Pancreas (tissue), 10 donors: ENCODE results near the gene SDK1. TPM values are rescaled to one million over a fixed set of nuclear protein-coding genes. Genes with fewer than 3 reads are reported as not detected.
A peak's percentile ranks its signal among the peaks of the same experiment; 100 is the strongest.

ENCODE experiments used
- ATAC-seq, 4 donors: fragments of 200-7000 bp; cut with Tn5 transposase; one replicate each; pipeline versions ENCODE4 v1.8.0 to v1.9.1; 2020; ENCODE audit warnings: mild to moderate bottlenecking in 4 of 4, moderate library complexity in 4 of 4
- DNase-seq, 6 donors: peaks; one replicate each; pipeline ENCODE4 v3.0.0-alpha.2; 2020
- FAIRE-seq: peaks from 2 replicates; lab custom pipeline; 2012; peaks lifted over from hg19 to GRCh38; lab: Jason Lieb, UNC
- H3K27ac ChIP-seq, 4 donors: fragments of 200-600 bp; sonication (generic); 1 replicate in 3 of 4; 2 replicates in 1 of 4; pipeline versions ENCODE4 v1.5.0 to v1.8.0; 2020
- H3K27me3 ChIP-seq, 4 donors: fragments of 200-600 bp; one replicate each; pipeline ENCODE4 v1.8.0; 2021
- H3K36me3 ChIP-seq, 3 donors: fragments of 200-600 bp; sonication (generic) in 1 of 3; one replicate each; pipeline versions ENCODE4 v1.5.0 to v1.8.0; 2020 to 2021
- H3K4me1 ChIP-seq, 3 donors: fragments of 200-600 bp; one replicate each; pipeline ENCODE4 v1.8.0; 2021
- H3K4me3 ChIP-seq, 4 donors: fragments of 200-600 bp; sonication (generic) in 2 of 4; one replicate each; pipeline versions ENCODE4 v1.5.0 to v1.8.0; 2020 to 2021
- H3K9me3 ChIP-seq, 4 donors: fragments of 200-600 bp; one replicate each; pipeline ENCODE4 v1.8.0; 2021
- whole genome bisulfite sequencing, 2 donors: extraction: QIAGEN DNeasy Blood & Tissue Kit; methylation state at CpG; one replicate each; pipeline ENCODE4 v1.1.7; 2013; 5-methylcytosine and 5-hydroxymethylcytosine counted together
- intact Hi-C, 3 donors: fragments of 100-400 bp; cut with DNase I; formaldehyde crosslinking; loops; one replicate each; pipeline versions ENCODE4 v1.11.1 to v1.14.2; 2022
- polyA plus RNA-seq, 2 donors: library from polyadenylated mRNA; stranded (reverse); fragments of 200-250 nt; gene quantifications; one replicate each; pipeline ENCODE4 v1.2.3, GENCODE V29; 2013
- total RNA-seq, 6 donors: library from RNA; stranded (reverse); fragmentation: NEBNext Ultra II Directional in 4 of 6; extraction: Animal tissue kit (Norgen Biotek cat#: 25700) in 4 of 6; gene quantifications; one replicate each; pipeline versions ENCODE4 v1.2.1 to v1.2.4, GENCODE V29; 2021 to 2023
- TF ChIP-seq, protein P1 (sequence below), 4 donors: fragments of 200-600 bp; sonication (generic) in 3 of 4; IDR thresholded peaks; one replicate each; pipeline versions ENCODE4 v1.5.0 to v1.8.0; 2021; ENCODE audit warnings: antibody characterized with exemption in 4 of 4
- donor health status: healthy with polysubstance abuse.
- donor health status: DM: no; HTN: no; CAD: no; lungs with moderate emphysema.
- donor health status: DM: no; HTN: no; CAD: no.
- donor health status: control.
- donor health status: control.
- donor health status: Bipolar disorder and iron deficiency.
- donor health status: DM: yes; HTN: yes; CAD: no.
- donor health status: DM: no; HTN: no; CAD: no.
- donor health status: DM: no; HTN: no; CAD: no.
- donor health status: DM: yes; HTN: yes; CAD: no.

Gene SDK1
- total and polyA plus RNA-seq, 8 donors, result 10.8 to 30.8 (median 19.8) TPM

DNA sequence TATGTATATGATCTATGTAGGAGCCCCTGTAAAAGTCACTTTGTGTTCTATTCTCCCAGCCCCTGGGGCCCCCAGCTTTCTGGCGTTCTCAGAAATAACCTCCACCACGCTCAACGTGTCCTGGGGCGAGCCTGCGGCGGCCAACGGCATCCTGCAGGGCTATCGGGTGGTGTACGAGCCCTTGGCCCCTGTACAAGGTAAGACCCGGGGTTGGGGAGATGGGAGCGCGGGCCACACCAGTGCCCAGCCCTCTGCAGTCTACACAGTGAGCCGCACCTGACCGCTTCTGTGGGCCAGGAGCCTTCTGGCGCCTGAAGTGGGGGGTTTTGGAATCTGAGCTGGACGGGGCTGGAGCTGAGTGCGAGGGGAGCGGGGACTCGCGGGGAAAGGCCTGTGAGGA is 908.9 kb downstream of the SDK1 start:
- TF ChIP-seq, protein P1, sequence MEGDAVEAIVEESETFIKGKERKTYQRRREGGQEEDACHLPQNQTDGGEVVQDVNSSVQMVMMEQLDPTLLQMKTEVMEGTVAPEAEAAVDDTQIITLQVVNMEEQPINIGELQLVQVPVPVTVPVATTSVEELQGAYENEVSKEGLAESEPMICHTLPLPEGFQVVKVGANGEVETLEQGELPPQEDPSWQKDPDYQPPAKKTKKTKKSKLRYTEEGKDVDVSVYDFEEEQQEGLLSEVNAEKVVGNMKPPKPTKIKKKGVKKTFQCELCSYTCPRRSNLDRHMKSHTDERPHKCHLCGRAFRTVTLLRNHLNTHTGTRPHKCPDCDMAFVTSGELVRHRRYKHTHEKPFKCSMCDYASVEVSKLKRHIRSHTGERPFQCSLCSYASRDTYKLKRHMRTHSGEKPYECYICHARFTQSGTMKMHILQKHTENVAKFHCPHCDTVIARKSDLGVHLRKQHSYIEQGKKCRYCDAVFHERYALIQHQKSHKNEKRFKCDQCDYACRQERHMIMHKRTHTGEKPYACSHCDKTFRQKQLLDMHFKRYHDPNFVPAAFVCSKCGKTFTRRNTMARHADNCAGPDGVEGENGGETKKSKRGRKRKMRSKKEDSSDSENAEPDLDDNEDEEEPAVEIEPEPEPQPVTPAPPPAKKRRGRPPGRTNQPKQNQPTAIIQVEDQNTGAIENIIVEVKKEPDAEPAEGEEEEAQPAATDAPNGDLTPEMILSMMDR (IDR thresholded peaks at IDR 0.05), result no peak
- no peak for ATAC-seq
- peak in 1 of 6 donors; percentile 33 for DNase-seq
- no peaks in the 10 kb centered on the region for H3K27me3 ChIP-seq
- H3K4me3 ChIP-seq, result no peak overlapping the region
- intact Hi-C loops, result no loop called here
- H3K27ac ChIP-seq, result no peak overlapping the region
- no peaks in the 10 kb centered on the region for H3K4me1 ChIP-seq
- no peaks in the 10 kb centered on the region for H3K36me3 ChIP-seq
- FAIRE-seq, result no peak
- 95 to 98% methylated on average over 20 of the region's 20 CpGs for WGBS, 2 donors
- no peaks in the 10 kb centered on the region for H3K9me3 ChIP-seq

DNA sequence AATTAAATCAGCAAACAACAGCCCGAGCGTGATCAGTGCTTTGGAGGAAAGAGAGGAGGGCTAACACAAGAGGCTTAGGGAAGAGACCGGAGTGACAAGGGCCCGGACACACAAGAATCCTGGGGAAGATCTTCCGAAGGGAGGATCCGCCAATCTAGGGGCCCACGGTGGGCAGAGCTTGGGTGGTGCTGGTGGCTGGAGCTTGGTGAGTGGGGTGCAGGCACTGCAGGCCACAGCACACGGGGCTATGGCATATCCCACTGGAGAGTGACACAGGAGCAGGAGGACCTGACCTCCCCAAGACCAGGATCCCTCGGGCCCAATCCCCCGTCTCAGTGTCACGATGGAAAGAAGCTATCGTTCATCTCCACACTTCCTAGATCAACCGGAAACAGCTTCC is 909.8 kb downstream of the SDK1 start:
- no peaks in the 10 kb centered on the region for H3K36me3 ChIP-seq
- H3K4me3 ChIP-seq, result no peak overlapping the region
- no peak overlapping the region for H3K27ac ChIP-seq
- H3K9me3 ChIP-seq, result no peaks in the 10 kb centered on the region
- no peak for FAIRE-seq
- ATAC-seq, result no peak
- DNase-seq, result peak in 1 of 6 donors; percentile 29
- H3K4me1 ChIP-seq, result no peaks in the 10 kb centered on the region
- 91 to 93% methylated on average over 13 of the region's 13 CpGs for WGBS, 2 donors
- H3K27me3 ChIP-seq, result no peaks in the 10 kb centered on the region
- intact Hi-C loops, result no loop called here
- TF ChIP-seq, protein P1 (IDR thresholded peaks at IDR 0.05), result no peak

DNA sequence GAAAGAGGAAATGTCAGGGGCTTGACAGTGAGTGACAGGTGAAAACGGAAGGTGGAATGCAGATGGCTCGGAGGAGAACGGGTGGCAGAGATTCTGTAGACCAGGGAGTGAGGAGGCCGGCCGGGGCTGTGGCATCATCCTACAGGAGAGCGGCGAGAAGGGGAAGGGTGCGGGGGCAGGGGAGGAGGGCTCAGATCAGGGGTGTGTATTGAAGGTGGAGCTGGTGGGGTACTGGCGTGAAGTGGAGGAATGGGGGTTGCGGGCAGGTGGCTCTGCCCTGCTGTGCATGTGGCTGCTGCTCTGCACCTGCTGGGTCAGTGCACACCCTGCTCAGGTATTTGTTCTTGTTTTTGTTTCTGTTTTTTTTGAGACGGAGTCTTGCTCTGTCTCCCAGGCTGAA is 910.2 kb downstream of the SDK1 start:
- H3K27ac ChIP-seq, result no peak overlapping the region
- H3K9me3 ChIP-seq, result no peaks in the 10 kb centered on the region
- intact Hi-C loops, result no loop called here
- ATAC-seq, result no peak
- whole genome bisulfite sequencing, 2 donors, result 92 to 94% methylated on average over 11 of the region's 11 CpGs
- no peaks in the 10 kb centered on the region for H3K36me3 ChIP-seq
- H3K27me3 ChIP-seq, result no peaks in the 10 kb centered on the region
- TF ChIP-seq, protein P1 (IDR thresholded peaks at IDR 0.05), result no peak
- FAIRE-seq, result no peak
- peak in 1 of 6 donors; percentile 32 for DNase-seq
- H3K4me3 ChIP-seq, result no peak overlapping the region
- H3K4me1 ChIP-seq, result no peaks in the 10 kb centered on the region

DNA sequence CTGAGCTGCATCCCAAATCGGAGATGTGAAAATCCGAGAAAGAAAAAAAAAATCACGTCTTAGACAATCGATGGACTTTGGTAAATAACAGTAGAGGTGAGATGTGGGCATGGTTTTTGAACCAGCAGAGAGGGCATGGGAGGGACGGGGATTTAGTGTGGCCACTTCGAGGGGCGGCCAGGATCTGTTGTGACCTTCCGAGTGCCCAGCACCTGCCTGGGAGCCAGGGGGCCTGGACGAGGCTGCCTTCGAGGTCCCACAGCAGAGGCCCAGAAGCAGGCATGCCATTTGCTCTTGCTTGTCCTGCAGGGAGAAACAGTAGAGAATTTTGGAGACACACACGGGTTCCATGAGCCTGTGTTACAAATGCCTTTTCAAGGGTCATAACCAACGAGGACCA is 911.3 kb downstream of the SDK1 start:
- H3K27ac ChIP-seq, result no peak overlapping the region
- FAIRE-seq (no peak), DNase-seq (peak in 1 of 6 donors; percentile 20), ATAC-seq (no peak)
- H3K9me3 ChIP-seq, result no peaks in the 10 kb centered on the region
- 90% methylated on average over 12 of the region's 12 CpGs for WGBS, 2 donors
- intact Hi-C loops, result no loop called here
- H3K4me3 ChIP-seq, result no peak overlapping the region
- no peaks in the 10 kb centered on the region for H3K36me3 ChIP-seq
- TF ChIP-seq, protein P1 (IDR thresholded peaks at IDR 0.05), result no peak
- H3K4me1 ChIP-seq, result no peaks in the 10 kb centered on the region
- H3K27me3 ChIP-seq, result no peaks in the 10 kb centered on the region

DNA sequence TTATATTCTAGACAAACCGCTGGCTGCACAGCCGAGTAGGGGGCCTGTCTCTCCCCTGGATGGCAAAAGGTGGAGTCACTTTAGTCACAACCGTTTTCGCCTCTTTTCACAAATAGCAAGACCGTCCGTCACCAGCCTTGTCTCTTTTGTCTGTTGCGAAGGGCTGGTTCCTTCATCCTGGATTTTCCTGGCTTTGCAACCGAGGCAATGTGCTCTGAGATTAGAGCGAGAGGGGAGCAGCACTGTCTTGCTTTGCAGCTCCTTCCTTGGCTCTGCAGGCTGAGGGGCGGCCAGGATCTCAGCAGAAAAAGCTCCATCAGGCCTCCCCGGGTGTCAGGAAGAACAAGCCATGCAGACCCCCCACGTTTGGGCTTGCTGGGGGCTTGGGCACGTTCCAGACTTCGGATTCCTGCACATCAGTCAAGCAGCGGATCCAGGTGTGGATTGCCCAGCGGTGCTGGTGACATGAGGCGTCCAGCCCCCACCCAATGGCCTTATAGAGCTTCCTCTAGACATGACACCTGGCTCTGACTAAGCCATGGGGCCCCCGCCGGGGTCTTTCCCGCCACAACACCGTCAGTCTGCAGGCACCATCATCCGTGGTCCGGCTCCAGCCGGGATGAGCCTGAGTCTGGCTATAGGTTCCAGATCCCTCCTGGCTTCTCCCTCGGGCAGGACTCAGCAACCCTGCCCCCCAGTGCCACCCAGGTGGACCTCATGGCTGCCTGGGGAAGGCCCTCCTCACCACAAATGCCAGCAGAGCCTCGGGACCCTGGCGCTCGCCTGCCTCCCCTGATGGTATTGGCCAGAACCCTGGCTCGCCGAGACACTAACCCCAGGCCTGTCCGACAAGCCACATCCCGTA is 913.5 kb downstream of the SDK1 start:
- H3K4me1 ChIP-seq, result no peaks in the 10 kb centered on the region
- TF ChIP-seq, protein P1 (IDR thresholded peaks at IDR 0.05), result no peak
- DNase-seq (no peak), ATAC-seq (no peak), FAIRE-seq (no peak)
- no peaks in the 10 kb centered on the region for H3K36me3 ChIP-seq
- 91% methylated on average over 30 to 32 of the region's 32 CpGs for WGBS, 2 donors
- H3K27me3 ChIP-seq, result no peaks in the 10 kb centered on the region
- H3K27ac ChIP-seq, result no peak overlapping the region
- H3K9me3 ChIP-seq, result no peaks in the 10 kb centered on the region
- intact Hi-C loops, result no loop called here
- no peak overlapping the region for H3K4me3 ChIP-seq
